GM21423 (cell line): ENCODE measurements around the gene ISL1.

Experiments
- ATAC-seq: cut with Tn5 transposase; IDR thresholded peaks from one replicate; pipeline ENCODE4 v1.9.1; 2021; ENCODE audit warnings: mild to moderate bottlenecking, moderate library complexity; ENCODE audit not compliant: unreplicated experiment

Gene ISL1

DNA sequence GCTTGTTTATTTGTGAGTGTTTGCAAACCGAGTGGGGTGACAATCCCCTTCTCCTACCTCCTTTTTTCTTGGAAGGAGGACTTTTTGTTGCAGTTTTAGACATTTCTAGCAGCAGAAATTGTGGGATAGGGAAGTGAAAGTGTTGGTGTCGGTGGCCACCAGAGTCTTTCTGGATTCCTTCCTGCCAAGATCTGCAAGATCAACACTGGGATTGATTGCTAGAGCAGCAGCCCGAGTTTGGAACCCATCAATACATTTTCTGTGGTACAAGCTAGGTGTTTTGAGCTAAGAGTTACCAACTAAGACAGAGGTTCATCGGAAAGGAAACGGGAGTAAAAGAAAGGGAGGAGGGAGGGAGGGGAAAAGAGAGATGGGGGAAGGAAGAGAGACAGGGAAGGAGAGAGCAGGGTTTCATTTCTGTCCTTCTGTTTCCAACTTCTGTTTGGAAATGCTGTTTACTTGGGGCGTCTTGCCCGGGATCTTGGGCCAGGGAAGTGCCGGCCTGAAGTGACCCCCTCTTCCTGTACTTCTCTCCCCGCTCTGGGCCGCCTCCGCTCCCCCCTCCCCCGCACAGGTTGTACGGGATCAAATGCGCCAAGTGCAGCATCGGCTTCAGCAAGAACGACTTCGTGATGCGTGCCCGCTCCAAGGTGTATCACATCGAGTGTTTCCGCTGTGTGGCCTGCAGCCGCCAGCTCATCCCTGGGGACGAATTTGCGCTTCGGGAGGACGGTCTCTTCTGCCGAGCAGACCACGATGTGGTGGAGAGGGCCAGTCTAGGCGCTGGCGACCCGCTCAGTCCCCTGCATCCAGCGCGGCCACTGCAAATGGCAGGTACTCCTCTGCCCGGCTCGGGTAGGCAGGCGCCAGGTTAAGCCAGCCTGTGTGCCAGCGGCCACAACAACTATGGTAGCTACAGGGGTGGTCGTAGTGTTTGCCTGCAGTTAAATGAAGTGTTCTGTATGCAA lies 4.0 kb downstream of the ISL1 start:
- ATAC-seq, result no peak

DNA sequence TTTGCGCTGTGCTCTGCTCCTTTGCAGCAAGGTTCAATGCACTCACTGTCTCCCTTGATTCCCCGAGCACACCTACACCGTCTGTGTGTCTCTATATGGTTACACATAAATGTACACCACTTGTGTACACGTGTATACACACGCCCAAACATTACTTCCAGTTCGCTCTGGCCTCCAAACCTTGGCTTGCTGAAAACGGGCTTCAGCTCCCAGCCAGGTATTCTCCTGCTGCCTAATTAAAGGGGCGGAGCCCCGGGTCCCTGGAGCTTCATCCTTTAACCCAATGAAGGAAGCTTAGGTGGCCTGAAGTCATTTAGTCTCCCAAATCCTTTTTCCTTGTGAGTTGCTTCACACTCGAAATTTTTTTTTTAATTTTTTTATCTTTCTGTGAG lies 4.6 kb downstream of the ISL1 start:
- no peak for ATAC-seq

DNA sequence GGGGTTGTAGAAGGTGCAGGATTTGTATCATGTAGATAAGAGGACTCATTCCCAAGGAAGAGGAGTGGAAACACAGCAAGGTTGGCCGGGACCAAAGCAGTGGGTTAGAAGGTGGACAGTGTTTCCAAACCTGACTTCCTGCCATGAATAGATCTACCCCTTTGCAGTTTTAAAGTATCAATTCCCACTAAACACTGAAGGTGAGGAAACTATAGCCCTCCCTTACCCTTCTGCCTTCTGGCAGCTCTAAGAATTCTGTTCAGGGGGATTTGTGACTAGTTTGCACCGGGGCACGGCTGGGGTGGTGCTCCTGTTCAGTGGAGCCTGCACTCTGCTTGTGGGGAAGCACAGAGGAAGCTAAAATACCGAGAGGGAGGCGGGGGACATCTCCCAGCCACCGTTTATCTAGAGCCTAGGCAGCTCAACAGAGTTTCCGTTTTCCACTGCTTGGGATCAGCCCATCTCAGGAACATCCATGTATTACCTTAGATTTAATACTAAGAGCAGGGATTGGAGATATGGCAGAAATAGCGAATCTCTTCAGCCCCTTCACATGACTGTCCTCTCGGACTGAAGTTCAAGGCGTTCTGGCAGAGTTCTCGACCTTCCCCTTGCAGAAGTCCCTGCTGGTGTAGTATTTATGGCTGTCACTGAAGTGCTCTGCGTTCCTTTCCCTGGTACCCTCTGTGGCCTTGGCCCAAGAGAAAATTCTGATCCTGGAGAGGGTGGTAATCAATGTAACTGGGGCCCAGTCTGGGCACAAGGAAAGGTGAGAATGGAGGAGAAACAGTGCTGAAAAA lies 5.4 kb downstream of the ISL1 start:
- ATAC-seq, result no peak

DNA sequence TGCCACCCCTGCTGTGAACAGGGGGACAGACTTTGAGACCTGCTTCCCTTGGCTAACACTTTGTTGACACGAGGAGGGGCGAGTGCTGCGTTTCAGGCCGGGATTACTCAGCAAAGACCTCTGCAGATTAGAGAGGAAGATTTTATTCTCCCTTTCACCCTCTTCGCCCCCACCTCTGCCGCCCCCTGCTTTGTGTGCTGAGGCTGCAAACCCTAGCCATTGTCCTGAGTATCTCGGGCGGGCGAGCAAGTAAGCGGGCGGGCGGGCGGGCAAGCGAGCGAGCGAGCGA lies 6.0 kb downstream of the ISL1 start:
- ATAC-seq, result no peak

DNA sequence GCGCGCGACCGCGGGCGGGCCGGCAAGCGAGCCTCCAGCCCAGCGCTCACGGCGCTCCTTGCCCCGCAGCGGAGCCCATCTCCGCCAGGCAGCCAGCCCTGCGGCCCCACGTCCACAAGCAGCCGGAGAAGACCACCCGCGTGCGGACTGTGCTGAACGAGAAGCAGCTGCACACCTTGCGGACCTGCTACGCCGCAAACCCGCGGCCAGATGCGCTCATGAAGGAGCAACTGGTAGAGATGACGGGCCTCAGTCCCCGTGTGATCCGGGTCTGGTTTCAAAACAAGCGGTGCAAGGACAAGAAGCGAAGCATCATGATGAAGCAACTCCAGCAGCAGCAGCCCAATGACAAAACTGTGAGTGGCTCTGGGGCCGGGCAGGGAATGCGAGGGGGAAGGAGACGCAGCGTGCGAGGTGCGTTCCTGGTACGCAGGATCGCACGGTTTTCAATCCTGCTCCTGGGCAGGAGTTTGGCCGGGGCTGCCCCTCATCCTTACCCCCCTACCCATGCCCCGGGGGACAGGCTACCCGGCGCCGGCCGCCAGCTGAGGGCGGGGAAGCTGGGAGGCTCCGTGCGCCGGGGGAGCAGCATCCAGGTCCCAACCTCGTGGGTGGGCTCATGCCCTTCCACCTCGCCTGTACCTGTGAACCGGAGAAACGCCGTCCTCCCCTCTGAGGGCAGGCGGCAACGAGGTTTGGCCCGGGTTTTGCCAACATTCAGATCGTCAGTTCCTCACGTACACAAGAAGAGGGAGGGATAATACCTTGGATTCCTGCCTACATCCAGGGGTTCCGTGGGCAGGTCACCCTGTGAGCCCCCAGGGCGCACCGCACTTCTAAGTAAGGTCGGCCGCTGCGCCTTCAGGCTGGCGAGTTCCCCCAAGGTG lies 6.6 kb downstream of the ISL1 start:
- no peak for ATAC-seq

DNA sequence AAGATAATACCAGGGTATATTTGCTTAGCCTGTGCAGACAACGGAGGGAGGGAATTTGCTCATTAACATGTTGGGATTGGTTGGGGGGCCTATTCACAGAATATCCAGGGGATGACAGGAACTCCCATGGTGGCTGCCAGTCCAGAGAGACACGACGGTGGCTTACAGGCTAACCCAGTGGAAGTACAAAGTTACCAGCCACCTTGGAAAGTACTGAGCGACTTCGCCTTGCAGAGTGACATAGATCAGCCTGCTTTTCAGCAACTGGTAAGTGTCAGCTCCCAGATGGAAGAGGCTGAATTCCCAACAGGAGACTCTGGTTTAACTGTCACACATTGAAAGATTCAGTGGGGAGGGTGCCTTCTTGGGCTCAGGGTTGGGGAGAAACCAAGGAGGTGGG lies 7.9 kb downstream of the ISL1 start:
- ATAC-seq, result no peak

DNA sequence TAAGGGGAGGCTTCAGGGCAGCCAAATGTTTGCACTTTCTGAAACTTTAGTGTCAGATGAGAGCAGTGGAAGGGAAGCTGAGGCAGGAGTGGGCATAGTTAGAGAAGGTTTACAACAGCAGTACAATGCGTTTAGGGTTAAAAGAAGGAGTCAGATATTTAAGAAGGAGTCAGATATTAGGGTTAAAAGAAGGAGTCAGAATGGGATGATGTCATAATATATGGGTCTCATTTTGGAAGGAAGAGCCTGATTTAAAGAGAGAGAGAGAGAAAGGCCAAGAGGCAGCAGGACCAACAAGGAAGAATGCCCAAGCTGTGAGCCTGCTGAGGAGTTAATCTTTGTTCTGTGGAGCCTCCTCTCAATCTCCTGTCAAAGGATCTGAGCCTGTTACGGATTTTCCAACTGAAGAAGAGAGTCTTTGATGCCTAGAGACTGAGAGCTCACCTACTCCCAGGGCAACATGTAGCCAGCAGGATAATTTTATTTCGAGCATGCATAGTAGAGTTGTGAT lies 9.5 kb downstream of the ISL1 start:
- ATAC-seq, result no peak

DNA sequence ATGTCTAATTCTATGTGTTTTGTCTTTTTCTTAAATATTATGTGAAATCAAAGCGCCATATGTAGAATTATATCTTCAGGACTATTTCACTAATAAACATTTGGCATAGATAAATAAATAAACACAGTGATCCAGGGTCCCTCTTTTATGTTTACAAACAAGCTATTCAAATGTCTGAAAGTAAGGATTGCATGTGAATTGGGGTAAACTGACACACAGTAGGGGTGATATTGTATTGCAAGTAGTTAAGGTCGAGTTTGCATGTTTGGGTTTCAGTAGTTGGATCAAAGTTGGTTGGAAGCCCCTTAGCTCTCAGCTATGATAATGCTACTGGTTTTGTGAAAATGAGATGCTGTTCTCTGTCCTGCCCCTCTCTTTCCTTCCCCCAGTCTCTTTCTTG lies 11.4 kb downstream of the ISL1 start:
- no peak for ATAC-seq

DNA sequence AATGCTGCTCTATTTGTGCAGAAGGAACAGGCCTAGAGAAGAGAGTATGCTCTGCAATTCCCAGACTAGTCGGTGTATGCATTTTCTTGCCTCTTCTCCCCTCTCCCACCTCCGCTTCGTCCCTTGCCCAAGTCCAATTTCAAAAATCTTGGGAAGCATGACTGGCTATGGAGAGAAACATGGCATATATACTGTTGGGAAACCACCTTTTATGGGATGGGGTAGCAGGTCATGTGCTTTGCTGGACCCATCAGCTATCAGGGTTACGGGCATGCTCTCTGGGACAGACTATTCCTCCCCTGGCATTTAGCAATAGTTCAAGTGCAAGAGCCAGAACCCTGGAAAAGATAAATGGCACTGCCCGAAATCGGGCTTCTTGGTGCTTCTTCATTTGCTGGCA lies 12.0 kb downstream of the ISL1 start:
- ATAC-seq, result no peak

DNA sequence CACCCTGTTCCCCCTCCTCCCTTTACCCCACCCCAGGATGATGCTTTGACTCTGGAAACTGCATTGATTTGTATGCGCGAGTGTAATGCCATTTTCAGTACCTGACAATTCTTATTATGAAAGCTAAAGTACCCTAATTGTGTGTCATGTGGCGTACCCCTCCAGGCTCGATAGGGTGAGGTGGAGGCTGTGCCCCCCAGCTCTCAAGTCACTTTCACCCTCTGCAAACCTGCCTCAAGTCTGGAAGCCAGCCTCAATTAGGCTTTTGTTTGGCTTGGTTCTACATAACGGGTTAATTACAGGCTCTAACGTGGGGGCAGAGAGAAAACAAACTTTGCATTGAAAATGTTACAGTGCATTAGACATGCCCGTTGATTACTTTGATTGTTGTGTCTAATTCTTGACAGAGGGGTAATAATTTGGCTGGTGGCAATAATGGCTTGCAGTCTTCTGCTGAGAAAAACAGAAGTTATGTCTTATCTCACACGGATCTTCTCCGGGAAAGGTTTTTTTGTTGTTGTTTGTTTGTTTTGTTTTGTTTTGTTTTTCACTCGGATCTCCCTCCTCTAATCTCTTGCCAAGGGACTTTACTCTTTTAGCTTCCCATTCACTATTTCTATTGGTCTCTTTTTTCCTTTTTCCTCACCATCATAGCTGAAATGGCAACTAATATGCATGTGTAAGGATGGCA lies 12.6 kb downstream of the ISL1 start:
- no peak for ATAC-seq

DNA sequence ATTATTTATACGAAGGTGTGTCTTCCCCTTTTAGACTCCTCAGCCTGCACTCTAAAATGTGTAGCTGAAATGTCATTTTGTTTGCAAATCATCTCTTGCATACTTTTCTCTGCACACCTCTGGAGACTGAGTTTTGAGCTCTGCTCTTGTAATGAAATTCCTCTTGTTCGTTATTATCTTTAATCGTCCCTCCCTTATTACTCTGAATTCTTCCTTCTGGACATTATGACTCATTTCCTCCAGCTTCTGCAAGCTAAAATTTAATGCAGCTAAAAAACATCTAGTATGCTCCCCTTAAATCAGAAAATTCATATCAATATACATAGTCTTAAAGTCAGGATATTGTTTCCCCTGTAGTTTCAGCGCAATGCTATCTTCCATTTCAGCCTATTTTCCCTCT lies 13.5 kb downstream of the ISL1 start:
- no peak for ATAC-seq

DNA sequence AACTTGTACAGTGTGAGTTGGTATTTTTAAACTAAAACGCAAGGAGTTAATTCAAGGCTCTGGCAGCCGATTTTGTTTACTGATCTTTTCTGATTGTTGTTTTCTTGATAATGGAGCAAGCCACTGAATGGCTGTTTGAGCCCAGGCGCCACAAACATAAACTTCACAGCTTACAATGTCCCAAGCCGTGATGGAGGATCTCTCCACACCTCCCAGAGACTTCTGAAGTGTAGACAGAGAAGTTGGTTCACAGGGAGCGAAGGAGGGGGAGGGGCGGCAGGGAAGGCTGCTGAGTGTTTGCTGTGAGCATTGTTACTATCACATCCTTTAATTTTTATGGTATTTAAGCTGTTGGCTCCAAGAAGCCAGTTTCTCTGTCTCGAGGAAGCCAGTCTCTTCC lies 14.7 kb downstream of the ISL1 start:
- ATAC-seq, result no peak

DNA sequence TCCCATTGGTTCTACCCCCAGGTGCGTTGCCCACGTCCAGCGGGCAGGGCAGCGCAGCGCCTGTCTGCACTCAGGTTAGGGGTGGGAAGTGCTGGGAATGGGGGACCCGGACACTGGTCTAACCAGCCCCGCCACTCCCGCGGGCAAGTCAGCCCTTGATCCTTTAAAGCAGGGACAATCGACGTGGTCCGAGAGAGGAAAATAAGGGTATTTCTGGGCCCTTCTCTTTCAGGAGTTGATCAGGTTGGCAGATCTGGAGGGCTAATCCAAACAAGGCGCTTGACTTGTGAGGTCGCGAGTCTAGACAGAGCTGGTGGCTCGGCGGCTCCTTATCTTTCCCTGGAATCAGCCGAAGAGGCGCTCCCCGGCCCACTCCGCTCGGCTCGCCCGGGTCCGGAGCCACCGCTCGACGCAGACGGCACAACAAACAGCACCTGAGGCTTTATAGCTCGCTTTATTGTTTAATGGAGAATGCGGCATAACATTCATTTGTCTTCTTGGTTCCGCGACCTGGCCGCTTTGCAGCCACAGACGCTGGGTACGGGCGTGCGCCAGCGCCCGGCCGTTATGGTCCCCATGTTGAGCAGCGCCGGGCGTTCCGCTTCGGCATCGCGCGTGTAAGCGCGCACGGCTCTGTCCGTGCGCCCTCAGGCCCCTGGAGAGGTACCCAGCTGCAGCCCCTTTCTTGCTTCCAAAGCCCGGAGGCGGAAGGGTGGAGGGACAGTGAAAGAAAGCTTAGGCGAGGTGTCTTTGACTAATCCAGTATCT lies 15.8 kb downstream of the ISL1 start:
- ATAC-seq, result no peak

DNA sequence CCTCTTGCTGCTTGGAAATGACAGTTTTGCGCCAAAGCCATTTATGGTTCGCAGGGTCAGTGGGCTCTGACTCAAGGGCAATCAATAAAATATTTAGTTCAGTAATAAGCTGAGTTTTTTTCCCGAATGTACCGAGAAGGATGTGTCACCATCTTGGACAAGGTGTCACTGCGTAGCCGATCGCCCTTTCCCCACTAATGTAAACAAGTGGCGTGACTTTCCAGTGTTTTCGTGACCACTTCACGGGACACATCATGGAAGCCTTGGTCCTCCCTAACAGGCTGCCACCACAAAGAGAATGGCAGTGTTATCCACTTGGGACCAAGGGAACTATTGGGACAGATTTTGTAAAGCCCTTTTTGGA lies 16.4 kb downstream of the ISL1 start:
- ATAC-seq, result no peak

DNA sequence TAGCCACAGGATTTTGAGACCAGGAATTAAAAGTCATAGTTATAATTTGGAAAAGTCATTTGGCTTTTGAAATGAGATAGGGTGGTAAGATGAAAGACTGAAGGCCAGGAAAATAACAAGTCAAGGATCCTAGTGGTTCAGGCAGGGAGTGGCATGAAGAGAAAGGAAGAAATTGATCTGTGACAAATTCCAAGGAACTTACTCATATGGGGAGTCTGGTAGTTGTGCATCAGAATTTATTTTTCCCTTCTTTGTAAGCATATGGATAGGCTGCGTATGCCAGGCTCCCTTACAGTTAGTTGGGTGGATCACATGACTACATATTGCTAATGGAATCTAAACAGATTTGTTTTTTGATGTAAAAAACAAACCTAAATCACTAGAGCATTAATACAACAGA lies 21.0 kb downstream of the ISL1 start:
- ATAC-seq, result no peak

DNA sequence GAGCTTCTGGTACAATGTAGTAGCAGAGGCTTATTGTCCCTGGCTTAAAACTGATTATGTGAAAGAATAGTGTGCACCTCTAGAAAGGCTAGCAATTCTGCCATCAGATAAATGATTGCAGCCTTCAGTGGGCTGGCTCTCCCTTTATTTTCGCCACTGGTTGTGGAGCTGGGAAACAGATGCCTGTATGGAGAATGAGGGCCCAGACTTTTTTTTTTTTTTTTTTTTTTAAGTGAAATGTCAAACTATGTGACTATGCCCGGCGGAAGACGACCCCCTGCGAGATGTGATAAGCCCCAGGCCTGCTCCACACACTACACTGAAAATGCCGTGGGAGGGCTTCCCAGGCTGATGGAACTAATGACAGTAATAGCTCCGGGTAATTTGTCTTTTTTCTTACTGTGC lies 28.7 kb downstream of the ISL1 start:
- ATAC-seq, result no peak

DNA sequence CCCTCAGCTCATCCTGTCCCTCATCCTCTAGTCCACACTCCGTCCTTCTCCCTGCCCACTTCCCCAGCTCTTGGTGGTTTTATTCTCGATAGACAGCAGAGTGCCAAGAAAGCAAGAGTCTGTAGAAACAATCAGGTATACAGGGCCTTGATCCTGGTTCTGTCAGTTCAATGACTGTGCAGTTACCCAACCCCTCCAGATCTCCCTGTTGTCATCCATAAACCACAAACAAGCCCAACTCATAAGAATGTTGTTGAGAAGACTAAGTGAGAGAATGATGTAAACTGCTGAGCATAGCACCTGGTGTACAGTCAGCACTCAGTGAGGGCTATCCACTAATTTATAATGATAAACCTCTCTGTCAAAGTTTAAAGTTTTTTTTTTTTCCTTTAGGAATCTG lies 31.3 kb downstream of the ISL1 start:
- no peak for ATAC-seq

DNA sequence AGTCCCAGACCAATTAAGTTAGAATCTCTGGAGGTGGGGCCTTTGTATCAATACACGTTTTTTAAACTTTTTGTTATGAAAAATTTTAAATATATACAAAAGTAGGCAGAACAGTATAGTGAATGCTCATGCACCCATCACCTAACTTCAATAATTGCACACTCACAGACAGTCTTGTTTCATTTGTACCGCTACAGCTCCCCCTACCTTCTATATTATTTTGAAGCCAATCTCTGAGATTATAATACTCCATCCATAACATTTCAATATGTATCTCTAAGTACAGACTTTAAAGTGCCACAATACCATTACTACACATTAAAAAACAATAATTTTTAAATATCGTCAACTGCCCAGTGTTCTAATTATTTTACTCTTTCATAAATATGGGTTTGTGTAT lies 32.9 kb downstream of the ISL1 start:
- no peak for ATAC-seq

DNA sequence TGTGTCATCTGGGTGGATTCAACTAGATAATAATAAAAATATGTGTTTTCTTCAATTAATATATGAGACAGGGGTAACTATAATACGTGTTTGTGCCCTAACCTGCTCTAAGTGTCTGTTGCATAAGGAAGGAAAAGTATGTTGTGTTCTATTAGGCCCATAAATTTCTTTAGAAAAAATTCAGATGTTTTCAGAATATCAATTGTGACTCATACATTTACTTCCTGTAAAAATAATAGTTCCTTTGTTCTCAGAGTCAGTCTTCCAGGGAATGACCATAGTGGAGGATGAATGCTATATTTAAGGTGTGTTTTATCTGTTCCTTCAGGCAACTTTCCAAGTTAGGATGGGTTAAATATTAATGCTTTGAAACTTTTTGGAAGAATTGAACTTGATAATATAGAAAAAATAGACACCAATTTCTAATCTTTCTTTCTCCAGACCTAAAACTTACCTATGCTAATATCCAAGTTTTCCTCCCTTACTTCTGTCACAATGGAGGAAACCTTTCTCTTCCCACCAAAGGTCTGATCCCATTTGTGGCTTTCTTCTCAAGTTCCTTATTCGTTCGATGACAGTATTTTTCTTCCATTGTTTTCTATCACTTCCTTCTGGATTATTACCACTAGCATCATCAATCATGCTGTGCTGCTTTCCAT lies 49.9 kb downstream of the ISL1 start:
- no peak for ATAC-seq
